Measurements from ENCODE around the gene SYTL2.

DNA sequence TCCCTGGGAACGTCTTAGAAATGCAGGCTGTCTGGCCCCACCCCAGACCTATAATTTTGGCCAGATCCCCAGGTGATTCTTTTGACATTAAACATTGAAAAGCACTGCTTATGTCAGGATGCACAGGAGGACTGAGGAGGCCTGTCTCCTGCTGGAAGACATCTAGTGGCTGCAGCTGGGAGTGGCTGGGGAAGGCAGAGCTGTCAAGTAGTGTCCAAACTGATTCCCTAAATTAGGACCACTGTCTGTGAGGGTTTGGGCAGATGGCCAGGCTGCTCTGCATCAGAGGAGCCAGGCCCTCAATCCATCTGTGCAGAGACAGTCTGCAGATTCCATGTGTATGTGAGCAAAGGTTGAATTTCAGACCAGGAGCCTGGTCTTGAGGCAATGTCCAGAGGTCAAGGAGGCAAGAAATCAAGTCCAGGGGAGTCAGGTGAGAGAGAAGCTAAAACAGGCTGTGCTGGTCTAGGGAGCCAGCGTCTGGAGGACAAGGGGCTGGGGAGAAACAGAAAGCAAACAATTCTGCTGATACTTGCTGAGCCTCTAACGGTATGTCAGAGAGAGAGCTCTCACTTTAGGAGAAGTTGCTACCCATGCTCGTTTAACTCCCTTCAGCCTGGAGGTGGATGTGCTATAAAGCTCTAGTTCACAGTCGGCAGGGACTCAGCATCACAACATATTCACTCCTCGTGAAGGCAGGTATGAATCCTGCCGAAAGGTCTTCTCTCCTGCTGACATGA, 15.3 kb upstream of the SYTL2 start:
- TF ChIP-seq EZH2phosphoT487 (IDR thresholded peaks at IDR 0.05; ENCODE audit: low read depth): no peak
- TF ChIP-seq, protein P1, sequence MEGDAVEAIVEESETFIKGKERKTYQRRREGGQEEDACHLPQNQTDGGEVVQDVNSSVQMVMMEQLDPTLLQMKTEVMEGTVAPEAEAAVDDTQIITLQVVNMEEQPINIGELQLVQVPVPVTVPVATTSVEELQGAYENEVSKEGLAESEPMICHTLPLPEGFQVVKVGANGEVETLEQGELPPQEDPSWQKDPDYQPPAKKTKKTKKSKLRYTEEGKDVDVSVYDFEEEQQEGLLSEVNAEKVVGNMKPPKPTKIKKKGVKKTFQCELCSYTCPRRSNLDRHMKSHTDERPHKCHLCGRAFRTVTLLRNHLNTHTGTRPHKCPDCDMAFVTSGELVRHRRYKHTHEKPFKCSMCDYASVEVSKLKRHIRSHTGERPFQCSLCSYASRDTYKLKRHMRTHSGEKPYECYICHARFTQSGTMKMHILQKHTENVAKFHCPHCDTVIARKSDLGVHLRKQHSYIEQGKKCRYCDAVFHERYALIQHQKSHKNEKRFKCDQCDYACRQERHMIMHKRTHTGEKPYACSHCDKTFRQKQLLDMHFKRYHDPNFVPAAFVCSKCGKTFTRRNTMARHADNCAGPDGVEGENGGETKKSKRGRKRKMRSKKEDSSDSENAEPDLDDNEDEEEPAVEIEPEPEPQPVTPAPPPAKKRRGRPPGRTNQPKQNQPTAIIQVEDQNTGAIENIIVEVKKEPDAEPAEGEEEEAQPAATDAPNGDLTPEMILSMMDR (IDR thresholded peaks at IDR 0.05; ENCODE audit: low read depth, low read length): peak; percentile 48

All from OCI-LY3 (cell line).